CD4-positive, alpha-beta T cell (primary cell): ENCODE results near the gene JAG1. TPM values are rescaled to one million over a fixed set of nuclear protein-coding genes. Genes with fewer than 3 reads are reported as not detected.

Experiments used
- ATAC-seq: fragments of 200-7000 bp; cut with Tn5 transposase; one replicate; pipeline ENCODE4 v1.10.0; 2022; ENCODE audit warnings: mild to moderate bottlenecking; ENCODE audit not compliant: poor library complexity
- CTCF ChIA-PET: fragments of 350-600 bp; sonication (Branson Sonifier 250); formaldehyde crosslinking; loops from one replicate; lab custom pipeline; 2021; ENCODE audit warnings: antibody characterized with exemption, inconsistent platforms; lab: Charles Lee
- POLR2A ChIA-PET: fragments of 350-600 bp; sonication (Branson Sonifier 250); formaldehyde crosslinking; loops from one replicate; lab custom pipeline; 2021; ENCODE audit warnings: antibody characterized with exemption, inconsistent platforms; lab: Charles Lee
- DNase-seq, 14 experiments: peaks; one replicate each; pipeline ENCODE4 v3.0.0-alpha.2; 2013 to 2020; ENCODE audit warnings: mixed read lengths in 2 of 14
- H3K27ac ChIP-seq, 2 donors: one replicate each; pipeline versions ENCODE4 v1.5.1 to v1.7.0; 2013; ENCODE audit warnings: low read length in 2 of 2, low read depth in 1 of 2, mild to moderate bottlenecking in 1 of 2
- H3K27me3 ChIP-seq, 2 experiments: 1 replicate in 1 of 2; 2 replicates in 1 of 2; pipeline versions ENCODE4 v1.6.1 to v1.7.0; 2013; ENCODE audit warnings: low read length in 2 of 2, control low read depth in 1 of 2, mild to moderate bottlenecking in 1 of 2, moderate library complexity in 1 of 2; ENCODE audit not compliant: insufficient read depth in 2 of 2, control insufficient read depth in 1 of 2
- H3K36me3 ChIP-seq: one replicate; pipeline ENCODE4 v1.6.1; 2013; ENCODE audit warnings: low read length, control low read depth; ENCODE audit not compliant: insufficient read depth
- H3K4me1 ChIP-seq: one replicate; pipeline ENCODE4 v1.6.1; 2013; ENCODE audit warnings: low read length, control low read depth; ENCODE audit not compliant: insufficient read depth
- H3K4me3 ChIP-seq: one replicate; pipeline ENCODE4 v1.5.1; 2013; ENCODE audit warnings: mild to moderate bottlenecking, low read length, moderate library complexity
- H3K9me3 ChIP-seq, 2 experiments: 1 replicate in 1 of 2; 2 replicates in 1 of 2; pipeline versions ENCODE4 v1.6.1 to v1.7.0; 2013; ENCODE audit warnings: low read length in 2 of 2, mild to moderate bottlenecking in 2 of 2, control low read depth in 1 of 2, moderate library complexity in 1 of 2; ENCODE audit not compliant: control insufficient read depth in 1 of 2, insufficient read depth in 1 of 2
- H3K27ac Mint-ChIP-seq: one replicate; pipeline ENCODE4 v1.8.0; 2020; ENCODE audit warnings: mixed read lengths
- H3K27me3 Mint-ChIP-seq: one replicate; pipeline ENCODE4 v1.8.0; 2021; ENCODE audit warnings: mixed read lengths
- H3K36me3 Mint-ChIP-seq: one replicate; pipeline ENCODE4 v1.8.0; 2021; ENCODE audit warnings: low read depth, mixed read lengths
- H3K4me1 Mint-ChIP-seq: one replicate; pipeline ENCODE4 v1.8.0; 2021; ENCODE audit warnings: low read depth, mixed read lengths
- H3K4me3 Mint-ChIP-seq: one replicate; pipeline ENCODE4 v1.8.0; 2020; ENCODE audit warnings: mild to moderate bottlenecking, mixed read lengths
- H3K9me3 Mint-ChIP-seq: one replicate; pipeline ENCODE4 v1.8.0; 2020; ENCODE audit warnings: mixed read lengths
- CTCF ChIP-seq: fragments of 200-600 bp; IDR thresholded peaks from one replicate; pipeline ENCODE4 v1.8.0; 2022; ENCODE audit warnings: antibody characterized with exemption, mild to moderate bottlenecking
- intact Hi-C, 2 experiments: fragments of 100-400 bp; cut with DNase I in 1 of 2; cut with micrococcal nuclease in 1 of 2; formaldehyde crosslinking; loops; one replicate each; pipeline versions ENCODE4 v1.15.1 to v1.9.0; 2023 to 2025; cut with DNase I, micrococcal nuclease
- total RNA-seq, 174 experiments: library from RNA in 2 of 174; stranded (reverse) in 2 of 174; gene quantifications; one replicate each; pipeline ENCODE4 v1.2.3 and lab custom pipeline; 2021 to 2026

Gene JAG1
- total RNA-seq, 2 experiments from 2014 or later: 0.77 to 1.2 TPM

GRCh38 chr20:10634683-10635411, 39.0 kb downstream of the JAG1 start:
- no peaks in the 10 kb centered on the region for H3K9me3 ChIP-seq
- H3K36me3 ChIP-seq: no peaks in the 10 kb centered on the region
- DNase-seq: no peak
- H3K36me3 Mint-ChIP-seq: no peaks in the 10 kb centered on the region
- H3K27me3 Mint-ChIP-seq: no peaks in the 10 kb centered on the region
- ChIA-PET POLR2A (no interaction called here), CTCF (no interaction called here)
- no peak for TF ChIP-seq CTCF
- H3K27ac Mint-ChIP-seq: no peak overlapping the region
- no peaks in the 10 kb centered on the region for H3K4me1 ChIP-seq
- H3K4me3 ChIP-seq: no peak overlapping the region
- peaks cover 8% of the 10 kb centered on the region for H3K4me1 Mint-ChIP-seq
- H3K27me3 ChIP-seq: no peaks in the 10 kb centered on the region
- no peaks in the 10 kb centered on the region for H3K9me3 Mint-ChIP-seq
- ATAC-seq: no peak
- intact Hi-C loops: no loop called here
- H3K27ac ChIP-seq: no peak overlapping the region
- H3K4me3 Mint-ChIP-seq: no peak overlapping the region

- no peak overlapping the region for H3K4me3 Mint-ChIP-seq
- H3K27ac Mint-ChIP-seq: no peak overlapping the region
- POLR2A ChIA-PET: no interaction called here
Observed at GRCh38 chr20:10634211-10634610, 39.6 kb downstream of the JAG1 start.

GRCh38 chr20:10633718-10634117, 40.1 kb downstream of the JAG1 start:
- ATAC-seq (no peak), DNase-seq (no peak)
- no peak overlapping the region for H3K4me3 Mint-ChIP-seq
- Histone ChIP-seq H3K27me3 (no peaks in the 10 kb centered on the region), H3K4me1 (no peaks in the 10 kb centered on the region), H3K36me3 (no peaks in the 10 kb centered on the region), H3K4me3 (no peak overlapping the region), H3K27ac (no peak overlapping the region), H3K9me3 (no peaks in the 10 kb centered on the region)
- H3K27ac Mint-ChIP-seq: peak overlapping the region; percentile 36
- ChIA-PET POLR2A (no interaction called here), CTCF (no interaction called here)
- H3K4me1 Mint-ChIP-seq: peaks cover 8% of the 10 kb centered on the region
- no peaks in the 10 kb centered on the region for H3K27me3 Mint-ChIP-seq
- no peaks in the 10 kb centered on the region for H3K9me3 Mint-ChIP-seq
- no peak for TF ChIP-seq CTCF
- intact Hi-C loops: no loop called here
- no peaks in the 10 kb centered on the region for H3K36me3 Mint-ChIP-seq

More at GRCh38 chr20:10634211-10634610, 39.6 kb downstream of the JAG1 start:
- Histone ChIP-seq H3K36me3 (no peaks in the 10 kb centered on the region), H3K4me1 (no peaks in the 10 kb centered on the region), H3K4me3 (no peak overlapping the region), H3K27me3 (no peaks in the 10 kb centered on the region), H3K9me3 (no peaks in the 10 kb centered on the region), H3K27ac (no peak overlapping the region)
- ATAC-seq (no peak), DNase-seq (no peak)
- Mint-ChIP-seq H3K36me3 (no peaks in the 10 kb centered on the region), H3K27me3 (no peaks in the 10 kb centered on the region), H3K9me3 (no peaks in the 10 kb centered on the region), H3K4me1 (peaks cover 8% of the 10 kb centered on the region)
- CTCF ChIA-PET: no interaction called here
- intact Hi-C loops: no loop called here
- no peak for TF ChIP-seq CTCF
